HG03558 (cell line): Measurements from ENCODE around the gene RBCK1.
"Not testable (repeated sequence)": the region's sequence is repeated elsewhere in the genome, so short reads cannot be mapped to it uniquely, and the experiment has no call there.

Experiments
- ATAC-seq: cut with Tn5 transposase; IDR thresholded peaks from one replicate; pipeline ENCODE4 v1.9.1; 2021; ENCODE audit warnings: moderate number of reproducible peaks; ENCODE audit not compliant: unreplicated experiment; ENCODE audit errors: extremely low read depth

Gene RBCK1

DNA sequence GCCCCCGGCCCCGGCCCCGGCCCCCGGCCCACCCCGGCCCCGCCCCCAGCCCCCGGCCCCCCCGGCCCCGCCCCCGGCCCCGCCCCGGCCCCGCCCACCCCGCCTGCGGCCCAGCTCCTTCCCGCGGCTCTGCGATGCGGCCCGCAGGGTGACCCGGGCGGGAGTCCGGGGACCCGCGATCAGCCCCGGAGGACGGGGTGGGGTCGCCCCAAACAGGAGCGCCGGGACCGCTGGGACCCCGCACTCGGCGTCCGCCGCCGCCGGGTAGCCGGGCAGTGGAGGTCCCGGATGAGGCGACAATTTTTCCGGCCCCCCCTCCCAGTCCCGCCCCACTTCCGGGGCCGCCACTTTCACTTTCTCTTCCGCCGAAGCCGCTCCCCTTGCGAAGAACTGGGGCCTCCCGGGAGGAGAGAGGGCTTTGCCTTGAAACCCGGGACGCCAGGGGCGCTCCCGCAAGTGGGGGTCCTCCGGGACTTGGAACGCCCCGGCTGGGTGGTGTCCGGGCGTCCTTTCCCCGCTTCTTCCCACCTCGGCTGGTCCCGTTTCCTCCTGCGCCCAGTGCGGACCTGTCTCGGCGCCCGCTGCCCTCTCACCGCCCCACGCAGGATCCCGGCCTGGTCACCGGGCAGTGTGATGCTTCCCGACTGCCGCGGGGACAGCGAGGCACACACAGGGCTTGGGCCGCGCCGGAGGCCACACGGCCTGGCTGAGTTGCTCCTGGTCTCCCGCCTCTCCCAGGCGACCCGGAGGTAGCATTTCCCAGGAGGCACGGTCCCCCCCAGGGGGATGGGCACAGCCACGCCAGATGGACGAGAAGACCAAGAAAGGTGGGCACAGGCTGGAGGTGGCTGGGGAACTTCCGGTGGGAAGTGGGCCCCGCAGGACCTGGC lies at the start of gene RBCK1:
Gene RBCK1 (plus strand): TSS at position 347 of the 890 bp plus-strand sequence. CDS start 459 bp downstream, at position 806.
- ATAC-seq = peak; percentile 25

DNA sequence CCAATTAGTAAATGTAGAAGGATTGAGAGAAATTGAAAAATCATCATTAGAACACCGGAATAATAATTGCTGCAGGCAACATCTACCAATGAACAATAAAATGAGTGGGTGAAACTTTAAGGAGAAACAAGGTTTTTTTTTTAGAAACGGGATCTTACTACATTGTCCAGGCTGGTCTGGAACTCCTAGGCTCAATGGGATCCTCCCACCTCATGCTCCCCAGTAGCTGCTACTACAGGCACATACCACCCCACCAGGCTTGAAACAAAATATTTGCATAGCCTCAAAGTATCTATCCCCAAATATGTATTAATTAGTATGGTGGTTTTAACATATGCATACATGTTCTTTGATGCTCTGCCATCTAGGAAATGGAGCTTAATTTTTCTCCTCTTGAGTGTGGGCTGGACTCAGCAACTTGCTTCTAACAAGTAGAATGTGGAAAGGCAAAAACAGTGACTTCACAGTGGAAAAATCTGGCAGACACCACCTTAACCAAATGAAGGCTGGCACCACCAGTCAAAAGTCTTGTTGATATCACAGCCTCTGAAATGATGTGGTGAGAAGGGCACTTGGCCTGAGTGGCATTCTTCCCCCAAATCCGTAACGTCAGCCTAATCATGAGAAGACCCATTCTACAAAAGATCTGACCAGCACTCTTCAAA lies 49.1 kb upstream of the RBCK1 start:
- ATAC-seq = no peak

DNA sequence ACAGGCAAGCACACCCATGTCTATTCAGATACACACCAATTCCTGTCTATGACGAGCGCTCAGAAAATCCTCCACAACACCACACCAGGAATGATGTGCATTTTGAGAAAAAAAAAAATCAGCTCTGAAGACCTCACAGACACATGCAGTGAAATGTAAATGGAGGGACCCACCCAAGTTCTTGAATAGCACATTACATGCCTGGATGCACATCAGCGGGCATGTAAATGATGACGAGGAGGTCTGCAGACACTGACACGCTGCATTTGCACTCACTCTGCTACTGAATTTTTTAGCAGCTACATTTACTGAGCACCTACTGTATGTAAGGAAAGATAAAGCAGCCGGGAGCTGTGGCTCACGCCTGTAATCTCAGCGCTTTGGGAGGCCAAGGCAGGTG lies 46.5 kb upstream of the RBCK1 start:
- no peak for ATAC-seq

DNA sequence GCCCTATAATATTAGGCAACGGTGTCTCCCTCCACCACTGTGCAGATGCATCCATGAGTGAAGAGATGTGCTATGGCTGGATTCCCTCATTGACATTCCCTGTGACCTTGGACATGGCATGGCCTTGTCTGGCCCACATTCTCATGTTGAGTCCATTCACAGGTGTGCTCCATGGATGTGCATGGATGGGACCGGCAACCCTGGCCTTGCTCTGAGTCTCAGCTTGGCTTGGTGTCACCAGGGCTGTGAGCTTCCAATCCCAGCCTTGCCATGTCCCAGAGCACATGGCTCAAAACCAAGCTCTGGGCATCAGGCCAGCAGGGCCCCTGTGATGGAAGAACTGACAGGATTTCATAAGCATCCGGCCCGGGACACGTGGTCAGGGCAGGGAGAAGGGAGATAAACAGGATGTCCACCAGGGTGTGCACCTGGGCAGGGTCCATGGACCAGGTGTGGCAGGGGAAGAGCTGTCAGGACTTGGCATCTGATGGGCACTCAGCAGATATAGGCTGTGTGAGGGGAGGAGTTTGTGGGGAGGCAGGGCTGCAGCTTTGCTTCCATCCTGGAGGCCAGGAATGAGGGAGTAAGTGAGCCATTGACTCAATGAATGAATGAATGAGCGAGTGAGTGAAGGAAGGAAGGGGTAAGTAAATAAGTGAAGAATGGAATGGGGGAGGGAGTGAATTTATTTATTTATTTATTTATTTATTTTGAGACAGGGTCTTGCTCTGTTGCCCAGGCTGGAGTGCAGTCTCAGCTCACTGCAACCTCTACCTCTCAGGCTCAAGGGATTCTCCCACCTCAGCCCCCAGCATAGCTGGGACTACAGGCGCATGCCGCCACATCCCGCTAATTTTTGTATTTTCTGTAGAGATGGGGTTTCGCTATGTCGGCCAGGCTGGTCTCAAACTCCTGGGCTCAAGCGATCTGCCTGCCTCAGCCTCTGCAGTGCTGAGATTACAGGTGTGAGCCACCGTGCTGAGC lies 45.5 kb upstream of the RBCK1 start:
- no peak for ATAC-seq

DNA sequence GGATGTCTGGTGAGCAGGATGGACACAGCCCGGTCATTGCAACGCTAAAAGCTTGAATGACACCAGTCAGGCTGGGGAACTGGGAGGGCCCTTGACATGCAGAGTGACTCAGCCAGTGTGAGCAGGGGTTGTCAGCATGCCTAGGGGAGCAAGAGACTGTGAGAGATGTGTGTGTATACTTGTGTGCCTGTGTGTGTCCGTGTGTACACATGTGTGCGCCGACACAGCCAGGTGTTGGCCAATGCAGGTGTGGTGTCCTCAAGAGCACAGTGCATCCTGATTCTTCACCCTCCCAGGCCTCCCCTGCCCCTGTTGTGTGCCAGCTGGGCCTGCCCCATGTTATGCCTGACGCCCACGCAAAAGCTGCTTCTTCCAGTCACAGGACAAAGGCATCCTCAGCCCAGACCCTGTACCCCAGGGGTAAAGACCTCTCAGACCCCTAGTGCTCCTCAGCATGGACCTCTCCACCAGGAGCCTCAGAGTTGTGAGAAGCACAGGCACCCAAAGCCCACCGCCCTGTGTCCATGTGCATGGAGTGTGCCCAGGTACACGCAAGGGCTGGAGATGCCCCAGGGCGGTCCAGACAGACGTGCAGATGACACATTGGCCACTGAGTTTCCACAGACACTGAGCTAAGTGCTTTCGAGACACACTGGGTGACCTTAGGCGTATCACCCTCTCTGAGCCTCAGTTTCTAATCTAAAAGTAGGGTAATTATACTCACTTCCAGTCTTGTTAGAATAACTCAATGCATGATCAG lies 44.6 kb upstream of the RBCK1 start:
- ATAC-seq = no peak

DNA sequence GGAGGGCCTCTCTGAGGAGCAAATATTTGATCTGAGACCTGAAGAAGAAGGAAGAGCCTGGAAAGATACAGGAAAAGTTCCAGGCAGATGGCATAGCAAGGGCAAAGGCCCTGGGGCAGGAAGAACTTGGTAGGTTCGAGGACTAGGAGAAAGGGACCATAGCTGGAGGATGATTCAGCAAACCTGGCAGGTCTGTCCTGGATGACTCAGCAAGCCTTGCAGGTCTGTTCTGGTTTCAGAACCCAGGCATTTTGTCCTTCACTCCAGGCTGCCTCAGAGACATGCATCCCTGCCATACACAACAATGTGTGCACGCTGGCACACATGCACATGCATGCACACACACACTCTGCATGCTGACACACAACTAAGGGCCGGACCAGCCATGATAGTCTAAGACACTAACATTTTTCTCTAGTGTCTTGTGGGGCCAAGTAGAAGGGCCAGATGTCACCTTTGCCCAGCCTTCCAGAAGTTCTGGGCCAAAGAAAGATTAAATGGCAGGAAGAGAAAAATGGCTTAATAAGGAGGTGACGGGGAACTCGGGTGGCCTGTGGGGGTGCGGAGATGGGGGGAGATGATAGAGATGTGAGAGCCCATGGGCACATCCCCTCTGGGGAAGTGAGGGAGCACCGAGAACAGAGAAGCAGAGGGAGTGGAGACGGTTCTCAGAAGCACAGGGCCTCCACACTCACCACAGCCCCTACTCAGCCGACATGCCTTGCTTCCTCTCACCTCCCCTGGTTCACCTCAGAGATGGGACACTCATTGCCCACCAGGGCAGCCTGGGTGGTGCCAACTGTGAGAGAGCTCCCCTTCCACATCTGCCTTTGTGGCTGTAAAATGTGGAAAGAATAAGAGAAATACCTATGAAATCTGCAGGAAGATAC lies 42.9 kb upstream of the RBCK1 start:
- no peak for ATAC-seq

DNA sequence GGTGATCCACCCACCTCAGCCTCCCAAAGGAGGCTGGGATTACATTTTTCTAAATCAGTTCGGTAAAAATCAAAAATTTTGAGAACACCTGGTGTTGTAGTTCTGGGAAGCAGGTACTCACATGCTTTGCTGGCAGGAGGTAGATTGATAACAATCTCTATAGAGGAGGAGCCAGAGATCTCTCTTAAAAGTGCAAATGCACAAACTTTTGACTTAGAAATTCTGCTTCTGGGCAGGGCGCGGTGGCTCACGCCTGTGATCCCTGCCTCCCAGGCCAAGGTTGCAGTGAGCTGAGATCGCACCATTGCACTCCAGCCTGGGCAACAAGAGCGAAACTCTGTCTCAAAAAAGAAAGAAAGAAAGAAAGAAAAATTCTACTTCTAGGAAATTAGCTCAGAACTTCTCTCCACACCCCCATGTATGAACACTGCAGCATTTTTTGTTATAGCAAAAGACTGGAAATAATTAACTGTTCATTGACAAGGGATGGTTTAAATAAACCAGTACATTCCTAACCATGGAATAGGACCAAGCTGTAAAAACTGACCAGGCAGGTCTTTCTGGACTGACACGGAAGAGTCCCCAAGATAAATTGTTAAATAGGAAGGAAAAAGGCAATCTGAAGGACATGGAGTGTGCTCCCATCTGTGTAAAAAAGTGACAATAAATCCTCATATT lies 41.9 kb upstream of the RBCK1 start:
- ATAC-seq = no peak

DNA sequence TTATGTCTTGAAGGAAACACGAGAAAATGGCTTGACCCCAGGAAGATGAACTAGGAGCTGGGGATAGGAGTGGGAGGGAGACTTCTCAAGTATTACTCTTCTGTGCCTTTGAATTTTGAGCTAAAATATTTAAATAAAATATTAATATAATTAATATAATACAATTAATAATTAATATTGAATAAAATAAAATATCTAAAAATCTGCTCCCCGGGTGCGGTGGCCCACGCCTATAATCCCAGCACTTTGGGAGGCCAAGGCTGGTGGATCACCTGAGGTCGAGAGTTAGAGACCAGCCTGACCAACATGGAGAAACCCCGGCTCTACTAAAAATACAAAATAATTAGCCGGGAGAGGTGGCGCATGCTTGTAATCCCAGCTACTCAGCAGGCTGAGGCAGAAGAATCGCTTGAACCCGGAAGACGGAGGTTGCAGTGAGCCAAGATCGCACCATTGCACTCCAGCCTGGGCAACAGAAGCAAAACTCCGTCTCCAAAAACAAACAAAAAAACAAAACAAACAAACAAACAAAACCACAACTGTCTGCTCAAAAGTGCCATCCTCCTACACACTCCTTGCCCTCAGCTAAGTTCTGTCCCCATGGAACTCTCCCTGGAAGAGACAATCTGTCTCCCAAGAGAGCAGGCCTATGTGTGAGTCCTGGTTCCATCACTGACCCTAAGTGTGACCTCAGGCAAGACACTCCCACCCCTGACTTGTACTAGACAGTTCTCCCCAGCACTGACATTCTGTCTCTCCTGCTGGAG lies 41.2 kb upstream of the RBCK1 start:
- ATAC-seq = no peak

DNA sequence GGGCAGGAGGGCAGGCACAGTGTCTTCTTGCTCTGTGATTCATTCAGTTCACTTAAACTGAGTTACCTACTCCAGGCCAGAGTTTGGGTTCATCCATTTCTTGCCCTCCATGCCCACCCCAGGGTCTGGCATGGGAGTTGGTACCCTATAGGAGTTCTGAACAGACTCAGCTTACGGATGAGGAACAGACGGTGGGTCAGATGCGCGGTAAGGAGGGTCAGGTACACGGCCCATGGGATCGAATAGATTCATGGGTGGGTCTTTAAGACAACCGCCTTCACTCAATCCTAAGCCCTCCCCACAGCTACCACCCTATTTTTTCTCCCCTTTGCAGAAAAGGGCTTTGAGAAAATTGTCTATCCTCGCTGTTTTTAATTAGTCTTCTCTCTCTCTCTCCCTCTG lies 40.6 kb upstream of the RBCK1 start:
- ATAC-seq = no peak

DNA sequence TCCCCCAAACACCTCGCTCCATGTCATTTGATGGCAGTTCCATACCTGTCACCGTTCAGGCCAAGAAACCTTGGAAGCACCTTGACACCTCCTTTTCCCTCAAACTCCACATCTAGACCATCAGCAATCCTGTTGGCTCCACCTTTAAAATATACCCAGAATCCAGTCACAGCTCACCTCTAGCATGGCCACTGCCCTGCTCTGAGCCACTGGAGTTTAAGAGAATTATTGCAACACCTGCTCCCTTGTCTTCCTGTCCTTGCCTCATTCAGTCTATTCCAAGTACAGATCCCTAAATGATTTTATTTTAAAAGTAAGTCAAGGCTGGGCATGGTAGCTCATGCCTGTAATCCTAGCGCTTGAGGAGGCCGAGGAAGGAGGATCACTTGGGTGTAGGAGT lies 39.2 kb upstream of the RBCK1 start:
- no peak for ATAC-seq

DNA sequence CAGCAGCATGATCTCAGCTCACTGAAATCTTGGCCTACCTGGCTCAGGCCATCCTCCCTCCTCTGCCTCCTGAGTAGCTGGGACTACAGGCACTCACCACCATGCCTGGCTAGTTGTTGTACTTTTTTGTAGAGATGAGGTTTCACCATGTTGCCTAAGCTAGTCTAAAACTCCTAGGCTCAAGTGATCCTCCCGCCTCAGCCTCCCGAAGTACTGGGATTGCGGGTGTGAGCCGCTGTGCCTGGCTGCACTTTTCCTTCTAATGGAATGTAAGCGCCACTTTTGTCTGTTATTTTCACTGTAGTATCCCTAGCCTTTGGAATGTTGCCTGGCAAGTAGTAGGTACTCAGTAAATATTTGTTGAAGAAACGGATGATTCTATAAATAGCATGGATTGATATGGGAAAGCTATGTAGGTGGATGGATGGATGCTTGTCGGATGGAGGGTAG lies 37.9 kb upstream of the RBCK1 start:
- ATAC-seq = no peak

DNA sequence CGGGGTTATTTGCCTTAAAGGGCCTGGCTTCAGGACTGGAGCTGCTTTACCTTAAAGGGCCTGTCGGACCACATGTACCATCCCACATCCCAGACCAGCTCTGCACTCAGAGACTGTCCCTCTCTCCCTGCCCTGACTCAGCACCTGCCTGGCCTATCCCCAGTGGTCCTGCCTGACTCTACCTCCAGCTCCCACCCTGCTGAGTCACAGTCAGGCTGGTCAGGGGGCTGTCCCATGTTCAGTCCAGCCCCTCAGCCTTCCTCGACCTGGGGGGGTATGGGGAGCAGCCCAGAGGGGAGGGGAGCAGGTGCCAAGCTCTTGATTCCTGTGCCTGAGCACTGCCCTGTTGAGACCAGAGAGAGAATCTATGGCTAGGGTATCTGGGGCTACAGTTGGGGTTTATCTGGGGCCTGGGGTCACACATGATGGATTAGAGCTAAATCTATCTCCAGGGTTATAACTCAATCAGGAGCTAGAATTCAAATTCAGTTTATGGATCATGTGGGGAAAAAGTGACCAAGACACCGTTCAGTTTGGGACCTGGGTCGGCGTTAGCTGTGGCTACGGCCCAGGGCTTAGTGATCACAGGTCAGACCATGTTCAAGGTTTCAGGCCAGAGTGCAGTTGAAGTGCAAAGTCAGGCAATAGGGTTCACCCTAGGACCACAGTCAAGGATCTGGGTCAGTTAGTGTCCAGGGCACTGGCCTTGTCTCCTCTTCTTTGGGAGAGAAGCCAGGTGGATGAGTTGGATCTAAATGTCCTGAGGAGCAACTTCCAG lies 36.9 kb upstream of the RBCK1 start:
- no peak for ATAC-seq

DNA sequence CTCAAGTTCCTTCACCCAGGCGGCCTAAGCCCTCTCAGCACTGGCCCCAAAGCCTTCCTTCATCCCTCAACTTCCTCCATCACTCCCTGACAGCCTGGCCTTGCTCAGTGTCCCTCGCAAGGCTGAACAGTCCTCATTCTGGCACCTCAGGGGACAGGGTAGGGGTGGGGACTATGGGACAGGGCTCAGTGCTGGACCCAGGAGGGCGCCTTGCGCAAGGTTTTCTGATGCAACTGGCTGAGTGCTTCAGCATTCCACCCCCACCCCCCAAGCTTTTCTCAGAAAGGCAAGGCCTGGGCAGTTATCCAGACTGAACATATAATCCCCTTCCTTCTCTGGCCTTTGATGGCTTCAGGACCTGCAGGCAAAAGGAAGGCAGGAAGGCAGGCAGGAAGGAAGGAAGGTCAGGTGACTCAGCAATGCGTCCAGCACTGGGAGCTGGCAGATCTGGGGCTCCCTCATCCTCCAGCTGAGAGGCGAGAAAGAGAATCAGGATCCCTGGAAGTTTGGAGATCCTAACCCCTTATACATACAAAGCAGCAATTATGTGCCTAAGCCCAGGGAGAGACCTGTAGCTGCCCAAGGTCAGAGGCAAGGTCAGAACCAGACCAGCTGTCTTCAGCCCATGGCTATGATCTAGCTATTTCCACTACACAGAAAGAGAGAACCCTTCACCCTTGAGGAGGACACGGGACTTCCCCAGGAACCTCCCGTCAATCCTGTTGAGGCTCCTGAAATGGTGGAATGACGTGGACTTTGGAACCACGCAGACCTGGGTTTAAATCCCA lies 36.1 kb upstream of the RBCK1 start:
- no peak for ATAC-seq

DNA sequence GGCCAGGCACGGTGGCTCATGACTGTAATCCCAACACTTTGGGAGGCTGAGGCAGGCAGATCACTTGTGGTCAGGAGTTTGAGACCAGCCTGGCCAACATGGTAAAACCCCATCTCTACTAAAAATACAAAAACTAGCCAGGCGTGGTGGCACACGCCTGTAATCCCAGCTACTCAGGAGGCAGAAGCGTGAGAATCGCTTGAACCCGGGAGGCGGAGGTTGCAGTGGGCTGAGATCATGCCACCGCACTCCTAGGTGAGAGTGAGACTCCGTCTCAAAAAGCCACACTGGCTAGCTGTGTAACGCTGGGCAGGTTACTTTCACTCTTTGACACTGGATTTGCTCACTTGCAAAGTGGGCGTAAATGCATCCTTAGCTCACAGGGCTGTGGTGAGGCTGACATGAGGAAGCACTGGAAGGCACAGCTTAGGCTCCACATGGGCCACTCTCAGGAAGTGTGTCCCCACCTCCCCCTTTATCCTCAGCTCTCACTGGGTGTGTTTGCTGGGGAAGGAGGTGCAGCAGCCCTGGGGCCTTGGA lies 35.5 kb upstream of the RBCK1 start:
- ATAC-seq = not testable (repeated sequence)

DNA sequence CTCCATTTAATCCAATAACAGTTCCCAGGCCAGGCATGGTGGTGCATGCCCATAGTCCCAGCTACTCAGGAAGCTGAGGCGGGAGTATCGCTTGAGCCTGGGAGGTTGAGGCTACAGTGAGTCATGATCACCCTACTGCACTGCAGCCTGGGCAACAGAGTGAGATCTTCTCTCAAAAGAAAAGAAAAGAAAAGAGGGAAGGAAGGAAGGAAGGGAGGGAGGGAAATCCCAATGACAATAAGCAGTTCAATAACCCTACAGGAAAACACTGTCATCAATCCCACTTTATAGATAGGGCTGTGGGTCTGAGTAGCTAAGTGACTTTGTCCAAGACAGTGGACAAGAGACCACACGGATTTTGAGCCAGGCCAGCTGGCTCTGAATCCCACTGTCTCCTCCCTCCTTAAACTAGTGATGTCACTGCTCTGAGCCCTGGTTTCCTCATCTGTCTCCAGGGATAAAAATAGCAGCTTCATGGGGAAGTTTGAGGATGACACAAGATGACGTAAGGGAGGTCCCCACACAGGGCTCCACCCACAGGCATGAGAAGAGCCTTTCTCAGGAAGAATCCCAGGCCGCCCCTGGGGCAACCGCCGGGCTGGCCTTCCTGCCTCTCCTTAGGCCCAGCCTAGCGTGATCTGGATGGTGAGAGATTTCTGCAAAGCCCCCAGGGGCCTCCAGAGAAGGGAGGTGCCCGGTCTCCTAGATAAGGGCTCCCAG lies 34.8 kb upstream of the RBCK1 start:
- no peak for ATAC-seq
